ENCODE data around the gene PDYN.

The PDYN gene

DNA sequence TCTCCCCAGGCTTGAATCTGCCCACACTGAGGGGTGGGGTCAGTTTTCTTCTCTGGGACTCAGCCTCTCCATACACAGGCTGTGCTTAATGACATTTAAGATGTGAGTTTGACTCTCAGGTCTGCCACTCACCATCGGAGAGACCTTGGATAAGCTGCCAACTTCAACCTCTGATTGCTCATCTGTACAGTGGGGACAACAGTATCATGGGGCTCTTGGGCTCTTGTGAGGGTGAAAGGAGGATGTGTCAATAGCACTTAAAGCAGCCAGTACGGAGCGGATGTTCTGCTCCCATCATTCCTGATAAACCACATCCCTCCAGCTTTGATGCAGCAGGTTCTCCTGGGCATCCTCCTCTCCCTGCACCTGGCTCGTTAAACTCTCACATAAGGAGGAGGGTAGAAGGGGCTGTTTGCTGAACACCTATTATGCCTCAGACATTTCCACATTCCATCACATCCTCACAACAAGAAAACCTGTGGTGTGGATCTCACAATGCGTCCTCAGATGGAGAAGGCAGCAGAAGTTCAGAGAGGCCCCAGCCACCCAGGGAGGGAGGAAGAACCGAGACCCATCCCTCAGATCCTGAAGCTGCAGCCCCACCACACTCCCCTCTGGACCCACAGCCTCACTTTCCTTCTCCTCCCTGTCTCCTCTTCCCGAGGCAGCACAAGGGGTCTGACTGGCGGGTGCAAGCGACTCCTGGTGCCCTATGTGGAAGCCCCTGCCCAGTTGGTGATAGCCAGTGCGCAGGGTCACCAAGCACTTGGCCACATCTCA, 1.9 kb upstream of the PDYN start:
- DNase-seq (ENCODE audit: low read depth in 2 of 2, low spot score in 1 of 2): no peak

DNA sequence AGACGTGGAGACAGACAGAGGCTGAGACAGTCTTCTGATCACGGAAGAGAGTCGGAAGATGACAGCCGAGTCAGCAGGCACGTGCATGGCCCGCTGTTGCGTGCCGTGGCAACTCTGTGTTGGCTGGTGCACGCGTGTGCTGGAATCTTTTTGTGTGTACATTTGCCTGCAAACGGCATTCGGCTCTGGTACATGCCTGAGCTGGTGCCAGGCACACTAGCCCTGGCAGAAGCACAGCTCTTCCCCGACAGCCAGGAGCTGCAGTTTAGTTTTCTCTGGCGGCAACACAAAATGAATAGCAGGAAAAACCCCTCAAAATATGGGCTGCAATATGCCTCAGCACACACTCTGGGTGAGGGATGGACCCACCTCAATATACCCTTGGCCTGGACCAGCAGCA, 769 bp upstream of the PDYN start:
- no peak for DNase-seq (ENCODE audit: low read depth in 2 of 2, low spot score in 1 of 2)

DNA sequence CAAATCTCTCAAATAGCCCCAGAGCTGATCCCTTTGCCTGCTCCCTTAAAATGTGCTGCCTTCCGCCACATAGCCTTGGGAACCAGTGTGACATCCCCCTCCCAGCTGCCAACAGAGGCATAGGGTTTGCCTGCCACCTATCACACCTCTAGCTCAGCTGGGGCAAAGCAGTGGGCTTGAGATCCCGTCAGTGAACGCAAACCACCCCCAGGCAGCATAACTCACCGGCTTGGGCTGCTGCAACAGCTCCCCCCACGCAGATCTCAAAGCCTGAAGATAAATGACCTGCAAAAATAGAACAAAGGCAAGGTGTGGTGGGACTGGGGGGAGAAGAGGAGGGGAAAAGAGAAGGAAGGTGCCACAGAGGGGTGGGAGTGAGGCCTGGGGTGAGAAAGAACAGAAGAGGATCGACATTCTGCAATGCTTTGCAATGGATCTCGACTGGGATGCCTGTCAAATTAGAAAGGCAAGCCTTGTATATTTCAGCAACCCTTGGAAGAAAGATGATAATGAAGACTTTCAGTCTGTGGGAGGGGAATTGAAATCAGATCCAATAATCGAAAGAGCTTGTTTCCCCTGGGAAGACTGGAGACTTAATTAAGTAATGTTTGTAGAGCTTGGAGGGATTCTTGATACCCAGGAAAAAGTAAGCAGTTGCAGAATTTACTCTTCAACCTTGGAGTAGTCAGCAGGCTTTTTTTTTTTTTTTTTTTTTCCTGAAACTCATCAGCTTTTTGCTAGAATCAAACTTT, 1.3 kb downstream of the PDYN start:
- no peak for DNase-seq (ENCODE audit: low read depth in 2 of 2, low spot score in 1 of 2)

DNA sequence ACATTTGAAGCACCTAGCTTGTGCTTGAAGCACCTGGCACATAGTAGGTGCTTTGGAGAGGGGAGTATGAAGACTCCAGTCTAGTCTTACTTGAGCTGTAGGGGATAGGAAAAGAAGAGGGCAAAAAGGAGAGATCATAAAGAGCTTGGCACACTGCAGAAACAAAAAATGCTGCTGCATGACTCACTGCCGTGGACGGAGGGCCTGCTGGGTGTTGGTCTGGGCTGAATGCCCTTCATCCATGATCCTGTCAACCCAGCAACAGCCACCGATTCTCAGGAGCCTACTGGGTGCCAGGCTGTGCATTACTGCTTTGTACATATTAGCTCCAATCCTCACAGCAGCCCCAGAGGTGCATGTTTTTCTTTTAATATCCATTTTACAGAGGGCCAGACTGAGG, 6.0 kb downstream of the PDYN start:
- DNase-seq (ENCODE audit: low read depth in 2 of 2, low spot score in 1 of 2): no peak

DNA sequence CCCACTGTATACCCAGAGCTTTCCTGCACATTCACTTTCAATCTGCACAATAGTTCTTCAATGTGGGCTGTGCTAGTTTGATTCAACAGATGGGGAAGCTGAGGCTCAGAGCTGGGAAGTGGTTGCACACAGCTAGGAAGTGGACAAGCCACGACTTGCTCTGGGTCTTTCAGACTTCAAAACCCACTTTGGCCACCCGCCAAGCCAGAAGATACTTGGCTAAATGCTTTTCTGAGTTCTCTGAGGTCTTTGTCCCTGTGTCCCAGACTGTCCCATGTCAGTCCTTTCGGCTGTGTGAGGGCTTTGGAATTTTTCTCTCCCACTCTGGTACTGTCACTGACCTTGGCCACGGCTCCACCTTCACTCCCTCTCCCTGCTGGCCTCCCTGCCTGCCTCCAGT, 10.6 kb downstream of the PDYN start:
- DNase-seq (ENCODE audit: low read depth in 2 of 2, low spot score in 1 of 2): no peak

DNA sequence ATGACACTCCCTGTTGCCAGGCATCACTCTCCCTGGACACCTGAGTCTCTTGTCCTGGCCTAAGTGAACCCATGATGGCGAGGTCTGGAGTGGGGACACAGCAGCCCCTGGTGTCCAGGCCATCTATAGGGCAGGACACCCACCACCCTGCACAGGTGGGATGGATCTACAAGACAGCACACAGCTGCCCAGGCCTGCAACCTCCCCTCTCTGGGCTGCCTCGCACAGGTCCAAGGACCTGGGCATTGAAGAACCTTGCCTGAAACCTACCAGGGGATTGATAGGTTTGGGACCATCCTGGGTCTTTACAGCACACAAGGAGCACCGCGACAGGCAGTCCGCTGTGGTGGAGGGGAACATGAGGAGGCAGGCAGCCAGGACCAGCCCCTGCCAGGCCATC, 11.2 kb downstream of the PDYN start:
- DNase-seq (ENCODE audit: low read depth in 2 of 2, low spot score in 1 of 2): no peak

DNA sequence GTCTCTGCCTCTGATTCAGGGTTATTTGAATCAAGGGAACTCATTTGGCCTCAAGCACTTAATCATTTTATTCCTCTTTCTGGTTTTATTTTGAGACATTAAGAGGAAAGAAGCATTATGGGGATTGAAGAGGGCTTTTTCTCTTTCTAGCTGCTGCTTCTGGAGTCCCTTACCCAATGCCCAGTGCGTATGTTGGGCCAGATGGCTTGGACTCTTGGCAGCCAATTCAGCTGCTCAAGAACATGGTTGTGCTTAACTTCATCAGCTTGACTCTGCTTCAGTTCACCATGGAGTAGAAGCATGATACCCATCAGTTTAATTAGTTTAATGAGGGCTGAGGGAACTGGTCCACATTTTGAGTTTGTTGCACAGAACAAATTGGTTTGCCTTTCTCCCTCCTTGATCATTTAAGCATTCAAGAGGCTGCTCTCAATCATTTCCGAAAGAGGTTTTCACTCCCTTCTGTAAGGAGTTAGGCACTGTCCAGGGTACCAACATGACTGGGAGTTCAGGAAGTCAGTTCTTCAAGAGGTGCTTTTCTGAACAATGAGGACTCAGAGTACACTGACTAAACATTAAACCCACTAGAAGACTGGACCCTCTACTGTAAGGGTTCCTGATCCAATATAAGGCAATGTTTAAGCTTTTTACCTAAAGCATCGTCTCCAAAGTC, 14.6 kb downstream of the PDYN start:
- no peak for DNase-seq (ENCODE audit: low read depth in 2 of 2, low spot score in 1 of 2)

DNA sequence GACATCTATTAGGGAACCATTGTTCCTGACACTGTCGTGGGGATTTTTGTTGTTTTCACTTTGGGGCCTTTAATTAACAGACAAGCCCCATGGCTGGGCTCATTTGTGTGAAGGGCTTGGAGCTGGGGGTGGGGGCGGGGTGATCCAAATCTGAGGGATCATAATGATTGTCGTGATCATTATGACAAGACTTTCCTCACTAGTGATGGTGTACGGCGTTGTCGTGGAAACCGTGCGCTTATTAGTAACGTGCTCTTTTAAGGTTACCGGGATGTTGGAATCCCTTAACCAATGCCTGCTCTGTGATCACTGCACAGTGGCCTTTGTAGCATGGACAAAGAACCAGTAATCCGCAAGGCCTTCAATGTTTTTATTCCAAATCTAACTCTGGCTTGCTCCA, 18.6 kb downstream of the PDYN start:
- DNase-seq (ENCODE audit: low read depth in 2 of 2, low spot score in 1 of 2): no peak

DNA sequence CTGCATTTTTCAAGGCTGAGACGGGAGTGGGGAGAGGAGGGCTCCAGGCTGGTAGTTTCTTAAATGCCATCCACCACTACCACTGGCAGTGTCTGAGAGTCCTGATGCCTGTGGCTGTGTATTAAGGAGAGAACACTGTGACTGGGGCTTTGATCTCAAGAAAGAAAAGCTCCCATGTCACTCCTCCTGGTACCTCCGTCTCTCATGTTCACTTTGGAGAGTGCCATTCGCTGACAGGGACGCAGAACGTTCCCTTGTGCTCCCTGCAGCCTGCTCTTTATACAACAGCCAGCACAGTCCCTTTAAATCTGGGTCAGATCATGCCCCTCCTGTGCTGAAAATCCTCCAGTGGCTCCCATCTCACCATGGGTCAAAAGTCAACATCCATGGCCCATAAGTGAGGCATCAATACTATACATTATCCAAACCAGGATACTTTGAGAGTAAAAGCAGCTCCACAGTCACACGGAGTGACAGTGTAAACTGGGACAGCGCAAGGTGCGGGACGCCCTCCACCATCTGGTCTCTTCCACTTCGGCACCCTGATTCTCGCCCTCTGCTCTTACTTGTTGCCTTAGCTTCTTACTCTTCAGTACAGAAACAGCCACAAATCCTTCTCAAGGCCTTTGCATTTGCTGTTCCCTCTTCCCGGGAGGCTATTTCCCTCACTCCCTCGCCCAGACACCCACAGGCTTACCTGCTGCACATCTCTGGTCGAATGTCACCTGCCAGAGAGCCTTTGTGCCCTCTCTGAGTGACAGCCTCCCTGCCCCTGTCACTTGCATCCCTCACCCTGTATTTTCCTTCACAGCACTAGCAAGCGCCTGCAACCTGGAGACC, 20.0 kb downstream of the PDYN start:
- no peak for DNase-seq (ENCODE audit: low read depth in 2 of 2, low spot score in 1 of 2)

DNA sequence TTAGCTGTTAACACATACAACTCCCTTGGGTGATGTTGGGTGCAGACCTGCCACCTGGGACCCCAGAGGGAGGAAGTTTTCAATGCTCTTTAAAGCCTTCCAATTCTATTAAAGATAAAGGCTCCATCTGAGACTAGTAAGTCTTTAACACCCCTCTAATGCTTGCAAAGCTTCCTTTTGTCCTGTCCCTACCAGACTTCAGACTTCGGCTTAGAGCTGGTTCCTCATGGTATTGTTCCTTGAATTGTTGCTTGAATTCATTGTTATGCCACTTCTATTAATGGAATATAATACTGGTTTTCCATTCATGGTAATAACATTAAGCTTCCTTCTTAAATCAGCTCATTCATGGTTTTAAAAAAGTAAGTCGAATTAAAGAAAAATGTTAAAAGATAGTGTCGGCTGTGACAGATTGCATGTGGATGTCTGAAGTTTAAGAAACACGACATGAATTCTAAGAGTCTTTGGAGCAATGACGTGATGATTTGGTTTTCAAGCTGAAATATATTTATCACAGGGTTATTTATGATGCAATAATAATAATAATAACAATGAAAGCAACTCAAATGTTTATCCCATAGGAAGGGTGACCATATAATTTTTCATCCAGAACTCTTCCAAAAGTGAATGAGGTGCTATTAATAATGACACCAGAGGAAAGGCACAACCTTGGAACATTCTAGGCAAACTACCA, 21.8 kb downstream of the PDYN start:
- DNase-seq (ENCODE audit: low read depth in 2 of 2, low spot score in 1 of 2): no peak

DNA sequence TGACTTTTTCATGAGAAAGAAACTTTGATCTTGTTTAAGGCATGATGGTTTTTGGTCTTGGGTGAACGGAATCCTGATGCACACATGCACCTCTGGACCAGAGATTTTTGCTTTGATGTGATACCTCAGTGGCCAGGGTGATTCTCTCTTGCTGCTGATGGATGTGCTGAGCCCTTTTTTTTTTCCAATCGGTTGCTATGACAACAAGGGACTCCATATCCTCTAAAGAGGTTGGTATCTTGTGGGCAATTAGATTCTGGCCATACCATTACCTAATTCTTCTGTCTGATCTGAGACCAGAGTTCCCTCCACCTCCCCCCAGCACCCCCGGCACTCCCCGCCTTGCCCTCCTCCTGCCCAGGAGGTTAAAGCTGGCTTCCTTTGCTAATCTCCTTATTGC, 24.9 kb downstream of the PDYN start:
- no peak for DNase-seq (ENCODE audit: low read depth in 2 of 2, low spot score in 1 of 2)

DNA sequence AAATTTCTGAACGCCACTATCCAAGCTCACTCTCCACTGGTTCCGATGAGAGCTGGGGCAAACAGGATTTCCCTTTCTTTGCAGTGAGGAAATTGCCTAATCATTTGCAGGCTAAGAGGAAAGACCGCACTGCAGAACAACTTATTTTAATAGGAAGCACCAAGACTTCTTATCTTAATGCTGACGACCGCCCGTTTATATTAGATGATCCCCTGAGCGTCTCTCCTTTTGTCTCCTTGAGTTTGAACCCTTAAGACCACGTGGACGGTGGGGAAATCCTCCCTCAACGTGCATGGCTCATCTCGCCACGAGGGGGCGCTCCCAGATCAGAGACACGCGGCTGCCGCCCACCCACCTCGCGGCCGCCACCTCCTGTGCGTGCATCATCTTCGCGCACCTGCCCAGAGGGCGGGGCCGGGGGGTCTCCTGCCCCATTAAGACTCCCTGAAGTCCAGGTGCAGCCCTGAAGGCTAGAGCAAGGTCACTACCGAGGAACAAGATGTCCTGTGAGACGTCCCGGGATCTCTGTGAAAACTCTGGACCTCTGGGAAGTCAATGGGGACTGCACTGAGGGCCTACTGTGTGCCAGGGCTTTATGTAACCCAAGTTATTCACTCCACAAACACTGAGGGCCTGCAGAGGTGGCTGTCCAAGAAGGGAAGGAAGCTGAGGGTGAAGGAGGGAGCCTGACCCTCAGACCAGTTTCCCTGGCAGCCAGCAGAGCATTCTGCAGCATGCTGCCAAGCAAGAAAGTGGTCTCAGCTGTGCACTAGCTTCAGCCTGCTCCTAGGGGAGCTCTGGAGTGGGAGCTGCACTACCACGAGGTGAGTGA, 28.1 kb downstream of the PDYN start:
- DNase-seq (ENCODE audit: low read depth in 2 of 2, low spot score in 1 of 2): peak; percentile 42 to 53

DNA sequence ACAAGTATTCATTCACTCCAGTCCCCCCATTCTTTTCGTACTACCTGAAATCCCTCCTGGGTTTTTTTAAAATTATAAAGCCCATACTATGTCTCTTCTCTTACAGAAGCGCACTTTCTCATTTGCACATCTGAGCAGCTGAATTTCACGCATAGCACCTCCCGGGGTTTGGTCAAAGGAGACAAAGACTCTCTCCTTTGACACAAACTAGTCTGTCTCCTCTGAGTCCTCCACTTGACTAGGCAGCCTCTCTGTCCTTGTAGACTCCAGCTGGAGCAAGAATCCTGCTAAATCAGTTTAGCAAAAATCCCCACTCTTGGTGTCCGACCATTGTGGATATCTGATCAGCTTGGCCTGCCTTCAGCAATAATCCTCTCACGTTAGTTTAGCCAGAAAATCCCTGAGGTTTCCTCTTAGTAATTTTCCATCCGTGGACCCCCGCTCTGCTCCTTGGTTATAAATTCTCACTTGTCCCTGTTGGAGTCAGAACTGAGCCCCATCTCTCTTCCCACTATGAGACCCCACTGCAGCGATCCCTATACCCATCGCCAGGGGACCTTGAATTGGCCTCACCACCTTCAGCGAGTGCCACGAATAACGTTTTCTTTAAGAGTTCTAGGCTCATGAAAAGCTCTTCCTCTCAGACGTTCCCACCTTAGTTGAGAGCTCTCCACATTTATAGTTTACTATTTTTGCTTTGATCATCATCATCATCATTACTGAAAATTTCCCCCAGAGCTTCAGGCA, 29.0 kb downstream of the PDYN start:
- no peak for DNase-seq (ENCODE audit: low read depth in 2 of 2, low spot score in 1 of 2)

DNA sequence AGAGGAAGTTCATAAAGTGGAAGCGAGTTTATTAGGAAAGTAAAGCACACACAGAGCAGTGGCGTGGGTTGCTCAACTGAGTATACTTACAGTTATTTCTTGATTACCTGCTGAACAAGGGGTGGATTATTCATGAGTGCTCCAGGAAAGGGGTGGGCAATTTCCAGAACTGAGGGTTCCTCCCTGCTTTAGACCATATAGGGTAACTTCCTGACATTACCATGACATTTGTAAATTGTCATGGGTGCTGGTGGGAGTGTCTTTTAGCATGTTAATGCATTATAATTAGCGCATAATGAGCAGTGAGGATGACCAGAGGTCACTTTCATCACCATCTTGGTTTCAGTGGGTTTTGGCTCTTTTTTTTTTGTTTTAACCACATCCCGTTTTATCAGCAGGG, 29.8 kb downstream of the PDYN start:
- no peak for DNase-seq (ENCODE audit: low read depth in 2 of 2, low spot score in 1 of 2)

DNA sequence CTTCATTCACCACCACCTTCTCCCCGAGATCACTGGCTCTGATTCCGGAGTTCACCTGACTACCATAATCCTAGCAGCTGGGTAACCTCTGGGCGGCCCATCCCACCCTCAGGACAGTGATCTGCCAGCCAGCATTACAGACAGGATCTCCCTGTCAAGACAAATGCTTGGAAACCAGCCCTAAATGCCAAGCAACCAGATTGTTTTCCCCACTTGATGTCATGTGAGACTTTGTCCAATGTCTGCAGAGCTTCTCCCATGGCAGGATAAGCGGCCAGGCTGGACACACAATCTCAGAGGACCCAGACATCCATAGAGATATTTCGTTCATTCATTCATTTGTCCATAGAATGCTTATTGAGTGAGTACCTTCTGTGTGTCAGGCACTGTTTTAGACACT, 32.5 kb downstream of the PDYN start:
- DNase-seq (ENCODE audit: low read depth in 2 of 2, low spot score in 1 of 2): no peak

DNA sequence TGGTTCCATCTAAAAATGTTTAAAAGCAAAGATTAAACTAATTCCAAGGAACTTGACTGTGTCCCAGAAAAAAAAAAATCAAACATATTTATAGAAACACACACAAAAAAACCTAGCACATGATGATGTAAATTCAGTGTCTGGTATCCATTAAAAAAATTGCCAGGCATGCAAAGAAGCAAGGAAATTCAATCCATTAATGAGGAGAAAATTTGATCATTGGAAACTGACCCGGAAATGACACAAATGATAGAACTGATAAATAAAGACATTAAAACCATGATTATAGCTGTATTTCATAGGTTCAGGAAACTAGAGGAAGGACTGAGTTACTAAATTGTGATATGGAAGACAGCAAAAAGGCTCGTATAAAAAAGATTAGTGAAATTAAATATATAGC, 34.7 kb downstream of the PDYN start:
- DNase-seq (ENCODE audit: low read depth in 2 of 2, low spot score in 1 of 2): no peak

DNA sequence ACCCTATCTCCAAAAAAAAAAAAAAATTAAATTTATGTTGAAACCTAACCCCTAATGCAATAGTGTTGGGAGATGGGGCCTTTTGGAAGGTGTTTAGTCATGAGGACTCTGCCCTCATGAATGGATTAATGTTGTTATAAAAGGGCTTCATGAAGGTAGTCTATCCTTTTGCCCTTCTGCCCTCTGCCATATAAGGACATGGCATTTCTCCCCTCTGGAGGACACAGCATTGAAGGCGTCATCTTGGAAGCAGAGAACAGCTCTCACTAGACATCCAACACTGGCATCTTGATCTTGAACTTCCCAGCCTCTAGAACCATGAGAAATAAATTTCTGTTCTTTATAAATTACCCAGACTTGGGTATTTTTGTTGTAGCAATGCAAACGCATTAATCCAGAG, 35.4 kb downstream of the PDYN start:
- DNase-seq (ENCODE audit: low read depth in 2 of 2, low spot score in 1 of 2): no peak

DNA sequence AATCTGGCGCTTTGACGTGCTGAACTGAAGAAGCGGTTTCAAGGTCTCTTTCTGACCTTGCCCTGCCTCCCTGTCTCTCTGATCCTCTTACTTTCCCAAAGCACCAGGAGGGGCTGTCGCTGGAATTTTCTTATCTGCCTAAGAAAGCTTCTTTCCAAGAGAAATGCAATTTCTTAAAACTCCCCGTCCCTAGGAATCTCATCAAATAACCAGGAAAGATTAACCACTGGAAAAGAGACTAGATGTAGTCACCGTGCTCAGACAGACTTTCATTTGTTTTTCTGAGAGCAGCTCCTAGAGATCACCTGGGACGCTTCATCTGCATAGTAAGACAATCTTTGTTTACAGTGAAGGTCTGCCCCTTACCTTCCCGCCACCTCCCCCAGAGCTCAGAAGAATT, 38.6 kb downstream of the PDYN start:
- DNase-seq (ENCODE audit: low read depth in 2 of 2, low spot score in 1 of 2): no peak

DNA sequence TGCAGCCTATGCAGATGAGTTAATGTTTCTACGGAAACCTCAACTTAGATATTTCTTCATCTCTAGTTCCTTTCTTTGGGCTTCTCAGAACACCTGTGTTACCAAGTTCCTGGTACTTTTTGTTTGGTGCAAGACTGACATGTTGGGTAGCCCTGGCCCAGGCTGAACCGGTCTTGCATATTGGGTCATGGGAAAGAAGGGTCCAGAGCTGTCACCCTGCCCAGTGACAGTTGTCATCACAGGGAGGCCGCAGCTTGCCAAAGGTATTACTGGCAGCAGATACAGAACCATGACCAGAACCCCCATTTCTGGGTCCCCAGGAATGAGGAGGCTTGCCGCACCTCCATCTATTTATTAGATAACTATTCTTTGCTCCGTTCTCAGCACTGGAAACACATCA, 40.2 kb downstream of the PDYN start:
- no peak for DNase-seq (ENCODE audit: low read depth in 2 of 2, low spot score in 1 of 2)

All from stimulated activated CD8-positive, alpha-beta memory T cell treated with anti-CD3 and anti-CD28 coated beads, Interleukin-4, amount 100 ng/mL, for 1 hour (primary cell).